HG02852 (cell line): Measurements from ENCODE around the gene COG8.
A peak's percentile ranks its signal among the peaks of the same experiment; 100 is the strongest.
"Not testable (repeated sequence)": the region's sequence is repeated elsewhere in the genome, so short reads cannot be mapped to it uniquely, and the experiment has no call there.

Experiments used
- ATAC-seq: cut with Tn5 transposase; IDR thresholded peaks from one replicate; pipeline ENCODE4 v1.9.1; 2021; ENCODE audit warnings: mild to moderate bottlenecking, moderate library complexity; ENCODE audit not compliant: unreplicated experiment

The COG8 gene

GRCh38 chr16:69319826-69320739 is 19.3 kb downstream of the COG8 start:
- ATAC-seq, result no peak

DNA sequence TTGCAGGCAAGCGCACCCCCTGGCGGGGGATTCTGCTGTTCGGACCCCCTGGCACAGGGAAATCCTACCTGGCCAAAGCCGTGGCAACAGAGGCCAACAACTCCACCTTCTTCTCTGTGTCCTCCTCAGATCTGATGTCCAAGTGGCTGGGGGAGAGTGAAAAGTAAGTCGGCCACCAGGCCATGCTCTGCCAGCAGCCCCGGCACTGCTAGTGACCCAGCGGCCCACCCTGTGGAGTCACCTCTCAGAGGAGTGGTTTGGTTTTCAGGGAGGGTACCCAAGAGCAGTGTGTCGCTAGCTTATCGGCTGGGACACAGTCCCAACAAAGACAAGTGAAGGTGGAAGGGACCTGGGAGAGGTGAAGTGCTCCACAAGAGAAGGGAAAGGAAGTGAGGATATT is 20.0 kb downstream of the COG8 start:
- ATAC-seq, result no peak

DNA sequence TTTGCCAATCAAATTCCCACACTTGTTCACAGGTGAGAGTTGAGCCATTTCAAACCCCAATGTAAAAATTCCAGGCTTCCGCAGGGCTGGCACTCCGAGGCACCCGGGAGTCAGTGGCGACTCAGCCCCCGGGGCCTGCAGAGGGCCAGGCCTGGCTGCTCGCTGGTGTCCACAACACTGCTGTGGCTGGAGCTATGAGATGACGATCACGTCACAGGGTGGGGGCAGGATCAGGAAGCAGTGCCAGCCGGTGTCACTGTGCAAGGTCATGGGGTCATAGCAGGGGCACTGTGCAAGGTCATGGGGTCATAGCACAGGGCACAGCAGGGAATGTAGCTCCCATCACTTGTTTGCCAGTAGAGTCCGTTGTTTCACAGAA is 20.5 kb downstream of the COG8 start:
- no peak for ATAC-seq

DNA sequence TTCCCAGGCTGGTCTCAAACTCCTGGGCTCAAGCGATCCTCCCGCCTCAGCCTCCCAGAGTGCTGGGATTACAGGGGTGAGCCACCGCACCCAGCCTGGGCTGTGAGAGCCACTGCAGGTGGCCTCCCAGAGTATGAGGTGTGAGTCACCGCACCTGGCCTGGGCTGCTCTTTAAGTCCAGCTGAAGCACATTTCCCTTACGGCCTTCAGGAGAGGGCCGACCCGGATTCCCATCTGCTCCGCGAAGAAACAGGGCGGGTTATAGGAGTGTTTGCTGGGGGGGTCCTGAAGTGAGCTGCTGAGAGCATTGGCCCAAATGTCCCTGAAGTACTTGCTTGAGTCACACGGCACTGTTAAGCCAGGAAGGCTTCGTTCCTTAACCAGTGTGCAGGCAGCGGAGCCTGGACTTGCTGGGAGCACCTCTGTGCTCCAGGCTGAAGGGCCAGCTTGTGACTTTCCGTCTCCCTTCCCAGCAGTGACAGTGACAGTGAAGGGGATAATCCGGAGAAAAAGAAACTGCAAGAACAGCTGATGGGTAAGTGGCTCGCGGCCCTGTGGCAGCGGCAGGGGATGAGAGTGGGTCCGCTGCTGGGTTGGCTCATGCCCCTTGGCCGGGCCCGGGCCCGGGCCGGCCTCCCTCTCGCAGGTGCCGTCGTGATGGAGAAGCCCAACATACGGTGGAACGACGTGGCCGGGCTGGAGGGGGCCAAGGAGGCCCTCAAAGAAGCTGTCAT is 21.0 kb downstream of the COG8 start:
- ATAC-seq, result no peak

GRCh38 chr16:69316595-69317034 is 22.7 kb downstream of the COG8 start:
- ATAC-seq, result no peak

- ATAC-seq, result no peak
Measured at GRCh38 chr16:69315486-69316311, 23.7 kb downstream of the COG8 start.

DNA sequence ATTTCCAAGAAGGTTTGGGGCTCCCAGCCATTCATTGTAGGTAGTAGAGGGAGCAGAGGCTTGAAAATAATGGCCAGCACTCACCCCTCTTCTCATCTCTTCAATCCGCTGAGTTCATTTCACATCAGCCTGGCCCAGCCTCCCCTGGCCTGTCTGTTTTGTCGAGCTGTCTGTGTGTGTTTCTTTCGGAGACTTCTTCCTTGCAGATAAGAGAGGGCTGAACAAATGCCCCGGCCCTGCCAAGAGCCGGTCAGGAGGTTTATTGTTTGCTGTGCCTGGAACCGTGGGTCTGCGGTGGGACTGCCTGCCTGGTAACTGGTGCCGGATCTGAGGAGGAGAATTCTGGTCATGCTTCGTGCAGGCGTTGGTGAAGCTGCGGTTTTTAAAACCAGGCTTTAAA is 24.8 kb downstream of the COG8 start:
- no peak for ATAC-seq

GRCh38 chr16:69313469-69313868 is 25.9 kb downstream of the COG8 start:
- ATAC-seq, result no peak

DNA sequence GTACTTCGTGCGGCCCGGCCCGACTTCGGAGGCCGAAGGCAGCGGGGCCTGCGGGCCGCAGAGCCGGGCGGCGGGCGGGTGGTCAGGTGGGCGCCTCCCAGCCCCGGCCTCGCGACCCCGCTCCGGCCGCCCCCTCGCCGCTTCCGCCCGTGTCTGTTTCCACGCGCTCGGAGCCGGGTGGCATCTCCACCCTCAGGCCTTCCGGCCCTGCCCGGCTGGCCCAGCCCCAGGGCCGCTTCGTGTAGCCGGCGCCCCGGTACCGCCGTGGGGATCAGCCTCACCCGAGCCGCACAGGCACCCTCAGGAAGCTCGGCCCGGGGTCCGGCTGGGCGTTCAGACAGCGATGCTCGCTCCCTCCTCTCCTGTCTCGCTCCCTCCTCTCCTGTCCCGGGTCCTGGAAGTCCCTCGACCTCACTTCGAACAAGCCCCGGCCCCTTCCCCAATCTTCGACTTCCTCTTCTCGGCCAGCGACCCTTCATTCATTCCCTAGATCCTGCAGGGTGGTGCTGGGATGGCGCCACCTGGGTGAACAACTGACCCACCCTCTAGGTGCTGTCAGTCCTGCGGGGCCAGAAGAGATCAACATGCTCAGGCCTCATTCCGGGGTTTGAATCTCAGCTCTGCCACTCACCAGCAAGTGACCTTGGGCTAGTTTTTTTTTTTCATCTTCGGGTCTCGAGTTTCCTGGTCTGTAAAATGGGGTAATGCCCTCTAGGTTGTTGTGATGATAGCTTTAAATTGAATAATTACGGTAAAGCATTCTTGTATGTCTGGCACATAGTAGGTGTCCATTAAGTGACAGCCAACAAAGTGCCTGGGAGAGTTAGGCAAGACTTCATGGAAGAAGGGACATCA is 27.6 kb downstream of the COG8 start:
- peak; percentile 47 for ATAC-seq

DNA sequence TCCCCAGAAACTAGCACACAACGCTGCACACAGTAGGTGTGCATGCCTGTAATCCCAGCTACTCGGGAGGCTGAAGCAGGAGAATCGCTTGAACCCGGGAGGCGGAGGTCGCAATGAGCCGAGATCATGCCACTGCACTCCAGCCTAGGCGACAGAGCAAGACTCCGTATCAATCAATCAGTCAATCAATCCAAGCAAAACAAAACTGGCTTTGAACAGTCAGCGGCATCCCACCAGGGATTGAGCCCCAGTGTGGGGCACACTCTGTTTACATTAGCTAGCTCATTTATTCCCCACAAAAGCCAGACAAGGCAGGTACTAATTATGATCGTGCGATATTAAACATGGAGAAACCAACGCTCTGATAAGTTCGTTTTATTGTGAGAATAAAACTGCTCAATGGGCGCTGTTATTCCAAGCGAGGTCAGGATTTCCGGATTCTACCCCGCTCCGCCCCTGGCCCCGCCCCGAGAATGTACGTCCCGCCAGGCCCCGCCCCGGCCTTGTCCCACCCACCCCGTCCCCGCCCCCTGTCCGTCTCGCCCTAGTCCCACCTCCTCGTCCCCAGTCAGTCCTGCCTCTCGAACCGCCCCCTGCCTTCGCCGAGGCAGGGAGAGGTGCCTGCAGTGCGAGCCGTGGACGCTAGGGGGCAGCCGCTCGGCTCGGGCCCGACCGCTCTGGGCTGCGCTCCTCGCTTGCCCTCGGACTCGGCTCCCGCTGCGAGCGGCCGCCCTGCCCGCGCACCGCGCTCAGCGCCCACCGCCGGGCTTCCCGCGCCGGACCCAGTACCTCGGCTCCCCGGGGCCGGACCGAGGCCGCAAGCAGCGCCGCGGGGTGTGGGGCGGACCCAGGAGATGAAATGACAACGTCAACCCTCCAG is 28.5 kb downstream of the COG8 start, which contains the start of gene VPS4A:
TSS of gene VPS4A (plus strand) at position 698 of the 880 bp plus-strand sequence. CDS start at position 860, 162 bp downstream.
- ATAC-seq, result peak; percentile 92

DNA sequence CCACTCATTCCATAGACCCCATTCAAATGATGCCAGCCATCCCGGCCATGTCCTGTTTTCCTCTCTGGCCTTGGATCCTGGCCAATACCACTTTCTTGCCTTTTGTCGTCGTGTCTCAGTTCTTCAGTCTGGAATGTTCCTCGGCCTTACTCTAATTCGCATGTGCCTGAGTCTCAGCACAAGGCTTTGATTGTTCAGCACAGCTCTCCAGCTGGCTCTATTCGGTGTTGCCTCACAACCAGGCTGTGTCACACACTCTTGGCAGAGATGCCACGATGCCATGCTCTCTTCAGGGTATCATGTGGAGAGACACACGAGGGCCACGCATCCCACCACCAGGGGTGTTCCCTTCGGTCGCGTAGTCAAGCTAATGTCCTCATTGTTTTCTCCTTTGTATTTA is 30.0 kb downstream of the COG8 start:
- ATAC-seq, result no peak

- ATAC-seq, result no peak
Measured at GRCh38 chr16:69307856-69308255, 31.5 kb downstream of the COG8 start.

DNA sequence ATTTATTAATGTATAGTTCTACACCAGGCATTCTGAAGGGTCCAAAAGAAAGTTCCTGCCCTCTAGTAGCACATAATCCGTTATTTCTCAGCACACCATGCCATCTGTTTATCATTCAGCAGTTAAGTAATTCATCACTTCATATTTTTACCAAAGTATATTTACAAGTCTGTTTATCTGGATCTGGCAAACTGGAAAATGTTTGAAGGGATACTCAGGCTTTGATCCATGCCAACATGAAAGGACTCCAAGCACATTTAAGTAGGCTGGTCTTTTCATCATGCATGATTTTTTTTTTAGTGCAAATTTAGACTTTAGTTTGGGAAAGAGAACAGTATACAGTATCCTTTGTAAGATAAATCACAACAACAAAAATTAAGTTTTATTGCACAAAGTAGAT is 32.3 kb downstream of the COG8 start:
- no peak for ATAC-seq

- no peak for ATAC-seq
Measured at GRCh38 chr16:69306031-69306430, 33.3 kb downstream of the COG8 start.

DNA sequence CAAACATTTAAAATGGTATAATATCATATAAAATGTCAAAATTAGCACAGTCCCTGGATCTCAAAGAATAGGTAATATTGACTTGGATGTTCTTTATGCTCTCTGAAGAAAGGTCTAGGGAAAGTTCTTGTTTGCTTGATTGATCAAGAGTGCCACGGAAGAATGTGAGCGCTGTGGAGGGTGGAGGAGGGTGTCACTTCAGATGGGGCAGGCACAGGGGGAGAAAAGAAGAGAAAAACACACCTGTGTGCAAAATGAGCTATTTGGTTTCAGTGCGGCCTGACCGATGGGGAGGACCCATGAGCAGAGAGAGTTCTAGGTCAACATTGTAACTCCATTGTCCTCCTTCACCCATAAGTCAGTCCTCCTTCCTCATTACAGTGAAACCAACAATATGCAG is 37.1 kb downstream of the COG8 start:
- no peak for ATAC-seq

- ATAC-seq, result no peak
Measured at GRCh38 chr16:69301861-69302260, 37.5 kb downstream of the COG8 start.

DNA sequence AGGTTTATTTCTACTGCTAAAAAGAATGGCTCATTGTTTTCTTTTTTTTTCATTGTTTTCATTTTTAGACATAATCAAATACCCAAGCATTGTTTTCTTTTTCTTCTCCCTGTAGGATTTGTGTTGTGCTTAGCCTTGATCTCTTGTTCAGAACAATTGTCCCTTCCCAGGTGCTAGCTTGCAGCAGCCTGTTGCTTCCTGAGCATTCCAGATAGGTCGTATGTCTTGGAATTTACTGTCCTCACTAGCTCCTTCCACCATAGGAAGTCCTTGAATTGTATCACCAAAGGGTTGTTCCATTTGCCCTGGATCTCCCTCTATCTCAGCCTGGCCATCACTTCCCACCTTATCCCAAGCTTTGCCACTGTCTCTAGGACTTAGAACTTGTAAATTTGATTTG is 38.2 kb downstream of the COG8 start:
- ATAC-seq, result no peak

GRCh38 chr16:69298261-69298660 is 41.1 kb downstream of the COG8 start:
- no peak for ATAC-seq

DNA sequence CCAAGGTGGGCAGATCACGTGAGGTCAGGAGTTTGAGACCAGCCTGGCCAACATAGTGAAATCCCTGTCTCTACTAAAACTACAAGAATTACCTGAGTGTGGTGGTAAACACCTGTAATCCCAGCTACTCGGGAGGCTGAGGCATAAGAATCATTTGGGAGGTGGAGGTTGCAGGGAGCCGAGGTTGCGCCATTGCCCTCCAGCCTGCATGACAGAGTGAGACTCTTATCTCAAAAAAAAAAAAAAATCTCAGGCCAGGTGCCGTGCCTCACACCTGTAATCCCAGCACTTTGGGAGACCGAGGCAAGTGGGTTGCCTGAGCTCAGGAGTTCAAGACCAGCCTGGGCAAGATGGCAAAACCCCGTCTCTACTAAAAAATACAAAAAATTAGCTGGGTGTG is 42.6 kb downstream of the COG8 start:
- ATAC-seq, result not testable (repeated sequence)
